Measurements from ENCODE around the gene TRIM67.
"Not testable (repeated sequence)": the region's sequence is repeated elsewhere in the genome, so short reads cannot be mapped to it uniquely, and the experiment has no call there.

Gene TRIM67

DNA sequence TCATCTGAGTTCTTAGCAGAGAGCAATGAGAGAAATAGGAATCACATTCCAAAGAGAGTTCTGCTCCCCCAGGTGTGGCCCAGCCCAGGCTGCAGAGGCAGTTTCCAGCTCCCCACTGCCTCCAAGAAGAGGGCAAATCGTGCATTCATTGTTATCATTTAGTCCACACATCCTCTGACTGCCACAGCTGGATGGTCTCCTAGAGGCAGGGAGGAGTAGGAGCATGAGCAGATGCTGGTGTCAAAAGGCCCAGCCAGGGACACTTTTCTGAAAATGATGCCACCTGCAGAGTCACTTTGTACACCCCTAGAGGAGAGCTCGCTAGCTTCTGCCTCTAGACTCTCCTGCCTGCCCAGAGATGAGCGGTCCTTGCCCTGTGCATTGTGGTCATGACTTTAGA is 45.6 kb downstream of the TRIM67 start:
- H3K4me1 Mint-ChIP-seq = peaks cover 4% of the 10 kb centered on the region
- TF ChIP-seq, protein P1, sequence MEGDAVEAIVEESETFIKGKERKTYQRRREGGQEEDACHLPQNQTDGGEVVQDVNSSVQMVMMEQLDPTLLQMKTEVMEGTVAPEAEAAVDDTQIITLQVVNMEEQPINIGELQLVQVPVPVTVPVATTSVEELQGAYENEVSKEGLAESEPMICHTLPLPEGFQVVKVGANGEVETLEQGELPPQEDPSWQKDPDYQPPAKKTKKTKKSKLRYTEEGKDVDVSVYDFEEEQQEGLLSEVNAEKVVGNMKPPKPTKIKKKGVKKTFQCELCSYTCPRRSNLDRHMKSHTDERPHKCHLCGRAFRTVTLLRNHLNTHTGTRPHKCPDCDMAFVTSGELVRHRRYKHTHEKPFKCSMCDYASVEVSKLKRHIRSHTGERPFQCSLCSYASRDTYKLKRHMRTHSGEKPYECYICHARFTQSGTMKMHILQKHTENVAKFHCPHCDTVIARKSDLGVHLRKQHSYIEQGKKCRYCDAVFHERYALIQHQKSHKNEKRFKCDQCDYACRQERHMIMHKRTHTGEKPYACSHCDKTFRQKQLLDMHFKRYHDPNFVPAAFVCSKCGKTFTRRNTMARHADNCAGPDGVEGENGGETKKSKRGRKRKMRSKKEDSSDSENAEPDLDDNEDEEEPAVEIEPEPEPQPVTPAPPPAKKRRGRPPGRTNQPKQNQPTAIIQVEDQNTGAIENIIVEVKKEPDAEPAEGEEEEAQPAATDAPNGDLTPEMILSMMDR (IDR thresholded peaks at IDR 0.05; ENCODE audit: unreplicated experiment in 3 of 3) = no peak
- no peak overlapping the region for H3K27ac Mint-ChIP-seq
- no peaks in the 10 kb centered on the region for H3K36me3 Mint-ChIP-seq (ENCODE audit: low read depth)
- no peaks in the 10 kb centered on the region for H3K9me3 Mint-ChIP-seq
- no peak overlapping the region for H3K4me3 Mint-ChIP-seq
- H3K27me3 Mint-ChIP-seq (ENCODE audit: low read depth) = peaks cover 25% of the 10 kb centered on the region

DNA sequence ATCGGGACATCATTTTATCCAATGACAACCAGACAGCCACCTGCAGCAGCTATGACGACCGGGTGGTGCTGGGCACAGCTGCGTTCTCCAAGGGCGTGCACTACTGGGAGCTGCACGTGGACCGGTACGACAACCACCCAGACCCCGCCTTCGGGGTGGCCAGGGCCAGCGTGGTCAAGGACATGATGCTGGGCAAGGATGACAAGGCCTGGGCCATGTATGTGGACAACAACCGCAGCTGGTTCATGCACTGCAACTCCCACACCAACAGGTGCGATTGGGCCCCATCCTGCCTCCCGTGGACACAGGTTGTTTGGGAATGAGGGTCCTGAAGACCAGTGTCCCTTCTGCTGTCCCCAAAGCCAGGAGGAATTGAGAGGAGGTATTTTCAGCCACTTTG is 47.1 kb downstream of the TRIM67 start:
- no peaks in the 10 kb centered on the region for H3K9me3 Mint-ChIP-seq
- H3K27ac Mint-ChIP-seq = no peak overlapping the region
- peaks cover 35% of the 10 kb centered on the region for H3K27me3 Mint-ChIP-seq (ENCODE audit: low read depth)
- H3K4me3 Mint-ChIP-seq = no peak overlapping the region
- peaks cover 4% of the 10 kb centered on the region for H3K4me1 Mint-ChIP-seq
- H3K36me3 Mint-ChIP-seq (ENCODE audit: low read depth) = no peaks in the 10 kb centered on the region
- TF ChIP-seq, protein P1 (IDR thresholded peaks at IDR 0.05; ENCODE audit: unreplicated experiment in 3 of 3) = no peak

DNA sequence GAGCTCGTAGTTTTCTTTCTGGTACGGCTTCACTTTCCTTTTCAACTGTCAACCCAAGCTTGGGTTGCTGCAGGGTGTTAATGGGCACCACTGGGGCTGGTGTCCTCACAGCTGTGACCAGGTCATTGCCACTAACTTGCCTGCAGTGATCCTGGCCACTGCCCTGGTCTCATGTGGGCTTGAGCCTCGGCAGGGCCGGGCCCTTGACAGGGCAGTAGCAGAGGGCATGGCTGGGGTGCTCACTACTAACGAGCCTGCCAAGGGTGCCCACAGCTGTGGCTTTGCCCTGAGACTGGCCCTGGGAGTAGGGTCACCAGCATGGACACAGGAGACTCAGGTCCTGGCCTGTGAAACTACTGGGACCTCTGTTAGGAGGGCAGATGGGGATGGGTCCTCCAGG is 47.7 kb downstream of the TRIM67 start:
- Mint-ChIP-seq H3K4me3 (no peak overlapping the region), H3K27ac (no peak overlapping the region), H3K36me3 (ENCODE audit: low read depth) (no peaks in the 10 kb centered on the region), H3K9me3 (no peaks in the 10 kb centered on the region), H3K27me3 (ENCODE audit: low read depth) (peaks cover 33% of the 10 kb centered on the region), H3K4me1 (peaks cover 4% of the 10 kb centered on the region)
- TF ChIP-seq, protein P1 (IDR thresholded peaks at IDR 0.05; ENCODE audit: unreplicated experiment in 3 of 3) = no peak

DNA sequence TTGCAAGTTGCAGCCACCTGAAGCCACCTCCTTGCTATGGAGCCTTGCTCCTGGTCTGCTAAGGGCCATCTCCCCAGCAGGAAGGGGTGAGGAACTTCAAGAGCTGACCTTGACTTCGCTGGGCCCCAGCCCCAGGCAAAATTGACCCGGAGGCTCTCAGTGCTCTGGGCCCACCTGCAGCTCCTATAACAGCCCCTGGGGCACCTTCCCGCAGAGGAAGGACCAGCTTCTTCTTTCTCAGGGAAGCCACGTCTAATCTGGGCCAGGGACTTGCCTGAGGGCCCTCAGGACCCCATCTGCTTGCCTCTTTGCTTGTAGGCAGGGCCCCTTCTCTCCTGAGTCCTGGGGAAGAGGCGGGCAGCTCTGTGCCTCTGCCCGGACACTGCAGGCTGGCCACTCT is 48.3 kb downstream of the TRIM67 start:
- no peaks in the 10 kb centered on the region for H3K36me3 Mint-ChIP-seq (ENCODE audit: low read depth)
- peaks cover 4% of the 10 kb centered on the region for H3K4me1 Mint-ChIP-seq
- no peak overlapping the region for H3K27ac Mint-ChIP-seq
- H3K9me3 Mint-ChIP-seq = no peaks in the 10 kb centered on the region
- TF ChIP-seq, protein P1 (IDR thresholded peaks at IDR 0.05; ENCODE audit: unreplicated experiment in 3 of 3) = no peak
- H3K4me3 Mint-ChIP-seq = no peak overlapping the region
- peaks cover 31% of the 10 kb centered on the region for H3K27me3 Mint-ChIP-seq (ENCODE audit: low read depth)

DNA sequence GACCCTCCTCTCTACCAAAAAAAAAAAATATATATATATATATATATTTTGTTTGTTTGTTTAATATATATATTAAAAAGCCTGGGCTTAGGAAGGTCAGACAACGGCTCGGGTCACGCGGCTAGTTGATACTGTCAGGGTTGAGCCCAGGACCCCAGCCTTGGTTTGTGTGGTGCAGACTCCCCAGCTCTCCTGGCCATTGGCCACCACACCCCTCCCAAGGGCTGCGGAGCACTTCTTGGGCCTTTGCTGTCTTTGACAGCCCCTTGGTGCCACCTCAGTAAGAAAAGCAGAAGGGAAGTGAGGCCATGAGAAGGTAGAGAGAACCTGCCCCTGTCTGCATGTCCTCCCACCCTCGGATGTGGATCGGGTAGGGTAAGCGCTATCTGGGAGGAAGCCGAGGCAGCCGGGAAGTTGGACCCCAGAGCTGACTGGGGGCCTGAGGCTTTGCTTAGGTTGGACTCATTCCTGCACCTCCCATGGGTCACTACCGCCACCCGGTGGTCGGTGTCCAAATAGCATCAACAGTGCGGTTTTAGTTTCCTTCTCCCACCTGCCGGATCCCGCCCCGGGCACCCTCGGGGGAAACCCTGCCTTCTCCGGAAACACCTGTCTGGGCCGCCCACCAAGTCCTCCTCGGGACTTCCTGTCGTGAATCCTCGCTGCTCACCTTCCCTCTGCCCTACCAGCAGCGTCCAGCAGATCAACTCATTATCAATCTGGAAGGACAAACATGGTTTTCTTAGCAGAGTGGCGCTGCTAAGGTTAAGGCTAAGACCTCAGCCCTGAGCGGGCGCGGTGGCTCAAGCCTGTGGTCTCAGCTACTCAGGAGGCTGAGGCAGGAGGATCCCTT is 49.4 kb downstream of the TRIM67 start:
- Mint-ChIP-seq H3K27me3 (ENCODE audit: low read depth) (peaks cover 40% of the 10 kb centered on the region), H3K9me3 (no peaks in the 10 kb centered on the region), H3K4me1 (peaks cover 4% of the 10 kb centered on the region), H3K36me3 (ENCODE audit: low read depth) (no peaks in the 10 kb centered on the region), H3K27ac (peak overlapping the region in 1 of 3 experiments; percentile 49), H3K4me3 (peak overlapping the region; percentile 81 to 89 (median 81))
- TF ChIP-seq, protein P1 (IDR thresholded peaks at IDR 0.05; ENCODE audit: unreplicated experiment in 3 of 3) = peak; percentile 90 to 97 (median 92)

DNA sequence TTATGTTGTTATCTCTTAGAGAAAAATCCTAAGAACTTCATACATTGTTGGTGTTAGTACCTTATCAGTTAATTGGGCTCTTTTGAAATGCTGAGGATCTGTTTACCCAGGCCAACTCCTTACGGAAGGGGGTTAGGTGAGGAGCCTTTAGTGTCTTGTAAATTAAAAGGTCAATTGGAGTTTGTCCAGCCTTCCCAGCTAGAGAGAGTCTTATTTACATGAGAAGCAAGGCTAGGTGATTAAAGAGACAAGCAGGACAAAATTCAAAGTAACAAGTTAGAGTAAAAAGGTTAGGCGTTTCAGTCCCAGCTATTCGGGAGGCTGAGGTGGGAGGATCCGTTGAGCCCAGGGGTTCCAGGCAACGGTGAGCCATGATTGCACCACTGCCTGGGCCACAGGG is 50.4 kb downstream of the TRIM67 start:
- H3K4me1 Mint-ChIP-seq; H3K27ac Mint-ChIP-seq; H3K4me3 Mint-ChIP-seq; H3K9me3 Mint-ChIP-seq; H3K36me3 Mint-ChIP-seq (ENCODE audit: low read depth): not testable (repeated sequence)
- peaks cover 48% of the 10 kb centered on the region for H3K27me3 Mint-ChIP-seq (ENCODE audit: low read depth)
